HG02840 (cell line): Measurements from ENCODE around the gene C15orf40.

Source experiments
- ATAC-seq: cut with Tn5 transposase; IDR thresholded peaks from one replicate; pipeline ENCODE4 v1.9.1; 2021; ENCODE audit warnings: mild to moderate bottlenecking, moderate library complexity, moderate number of reproducible peaks; ENCODE audit not compliant: unreplicated experiment, low FRiP score

C15orf40 gene

GRCh38 chr15:82995076-82995475 lies 16.4 kb downstream of the C15orf40 start:
- no peak for ATAC-seq

- ATAC-seq = no peak
Observed at GRCh38 chr15:82993144-82993543, 18.3 kb downstream of the C15orf40 start.

GRCh38 chr15:82992436-82992998 lies 18.9 kb downstream of the C15orf40 start:
- ATAC-seq = no peak

GRCh38 chr15:82986442-82986780 lies 25.0 kb downstream of the C15orf40 start:
- ATAC-seq = peak; percentile 34

- ATAC-seq = peak; percentile 91
Observed at GRCh38 chr15:82985688-82986441, 25.6 kb downstream of the C15orf40 start, which contains the start of gene RAMAC. Gene RAMAC (plus strand): TSS chr15:82986210. CDS start chr15:82989019, 2,809 bp downstream.

GRCh38 chr15:82980981-82981380 lies 30.5 kb downstream of the C15orf40 start:
- no peak for ATAC-seq

GRCh38 chr15:82979726-82980125 lies 31.7 kb downstream of the C15orf40 start:
- ATAC-seq = no peak

- no peak for ATAC-seq
Observed at GRCh38 chr15:82978438-82978837, 33.0 kb downstream of the C15orf40 start.

- no peak for ATAC-seq
Observed at GRCh38 chr15:82977076-82977475, 34.4 kb downstream of the C15orf40 start.

GRCh38 chr15:82972990-82973389 lies 38.4 kb downstream of the C15orf40 start:
- ATAC-seq = no peak

GRCh38 chr15:82971218-82971984 lies 40.0 kb downstream of the C15orf40 start:
- no peak for ATAC-seq

GRCh38 chr15:82970696-82971095 lies 40.7 kb downstream of the C15orf40 start:
- no peak for ATAC-seq

- ATAC-seq = no peak
Observed at GRCh38 chr15:82970078-82970686, 41.3 kb downstream of the C15orf40 start.

- ATAC-seq = no peak
Observed at GRCh38 chr15:82969353-82969752, 42.1 kb downstream of the C15orf40 start.

GRCh38 chr15:82968066-82968465 lies 43.4 kb downstream of the C15orf40 start:
- no peak for ATAC-seq

GRCh38 chr15:82966671-82967071 lies 44.8 kb downstream of the C15orf40 start:
- peak; percentile 85 for ATAC-seq

- ATAC-seq = no peak
Observed at GRCh38 chr15:82964890-82965289, 46.5 kb downstream of the C15orf40 start.

- no peak for ATAC-seq
Observed at GRCh38 chr15:82963471-82964341, 47.7 kb downstream of the C15orf40 start.

- ATAC-seq = no peak
Observed at GRCh38 chr15:82960766-82961165, 50.7 kb downstream of the C15orf40 start.

GRCh38 chr15:82959423-82959822 lies 52.0 kb downstream of the C15orf40 start:
- ATAC-seq = no peak
